Karpas-422 (cell line): ENCODE measurements around the gene ADGRV1. TPM values are rescaled to one million over a fixed set of nuclear protein-coding genes. Genes with fewer than 3 reads are reported as not detected.
"Not testable (repeated sequence)": the region's sequence is repeated elsewhere in the genome, so short reads cannot be mapped to it uniquely, and the experiment has no call there.

ENCODE experiments used
- DNase-seq: peaks from one replicate; pipeline ENCODE4 v3.0.0-alpha.2; 2015
- H2AFZ ChIP-seq: fragments of 200-600 bp; sonication (generic); 2 replicates; pipeline ENCODE4 v1.6.1; 2014; ENCODE audit warnings: antibody characterized with exemption, low read length, mixed read lengths
- H3K27ac ChIP-seq: fragments of 200-600 bp; sonication (generic); 2 replicates; pipeline ENCODE4 v1.5.1; 2014; ENCODE audit warnings: mild to moderate bottlenecking, low read length, moderate library complexity
- H3K27me3 ChIP-seq: fragments of 200-600 bp; sonication (generic); 2 replicates; pipeline ENCODE4 v1.6.1; 2014; ENCODE audit warnings: low read length, mixed read lengths
- H3K36me3 ChIP-seq: fragments of 200-600 bp; sonication (generic); 2 replicates; pipeline ENCODE4 v1.6.1; 2014; ENCODE audit warnings: low read length, mixed read lengths; ENCODE audit not compliant: insufficient read depth
- H3K4me1 ChIP-seq: fragments of 200-600 bp; sonication (generic); 2 replicates; pipeline ENCODE4 v1.6.1; 2014; ENCODE audit warnings: mild to moderate bottlenecking, low read length, mixed read lengths
- H3K4me2 ChIP-seq: fragments of 200-600 bp; sonication (generic); 2 replicates; pipeline ENCODE4 v1.6.1; 2014; ENCODE audit warnings: low read length, low read depth, mild to moderate bottlenecking; ENCODE audit not compliant: poor library complexity, severe bottlenecking
- H3K4me3 ChIP-seq: fragments of 200-600 bp; sonication (generic); 2 replicates; pipeline ENCODE4 v1.5.1; 2014; ENCODE audit warnings: mild to moderate bottlenecking, antibody characterized with exemption, low read length, mixed read lengths
- H3K79me2 ChIP-seq: fragments of 200-600 bp; sonication (generic); 2 replicates; pipeline ENCODE4 v1.6.1; 2014; ENCODE audit warnings: mild to moderate bottlenecking, low read length, mixed read lengths
- H3K9ac ChIP-seq: fragments of 200-600 bp; sonication (generic); 2 replicates; pipeline ENCODE4 v1.6.0; 2014; ENCODE audit warnings: low read length
- H3K9me2 ChIP-seq: fragments of 200-600 bp; sonication (generic), shearing (Covaris generic); replicated peaks from 2 replicates; pipeline ENCODE4 v1.6.0; 2014; ENCODE audit warnings: mild to moderate bottlenecking, low read length, moderate library complexity; ENCODE audit not compliant: insufficient read depth
- H3K9me3 ChIP-seq: fragments of 300-700, 200-600 bp; sonication (generic); 2 replicates; pipeline ENCODE4 v1.6.1; 2014; ENCODE audit warnings: low read length, mixed read lengths
- H4K20me1 ChIP-seq: fragments of 200-600 bp; sonication (generic); 2 replicates; pipeline ENCODE4 v1.6.1; 2014; ENCODE audit warnings: mild to moderate bottlenecking, antibody characterized with exemption, low read length, low read depth; ENCODE audit not compliant: insufficient read depth
- total RNA-seq: library from RNA; depleted of rRNA; stranded (reverse); fragments of >200 nt; shearing (Covaris generic); gene quantifications from 2 replicates; pipeline ENCODE4 v1.2.3, GENCODE V29; 2014; ENCODE audit warnings: low replicate concordance

The ADGRV1 gene
- total RNA-seq, 1 experiment from 2014 or later, result not detected

- H4K20me1 ChIP-seq, H3K4me3 ChIP-seq, DNase-seq, H3K79me2 ChIP-seq, H3K36me3 ChIP-seq, H3K9me3 ChIP-seq, H3K9me2 ChIP-seq, H2AFZ ChIP-seq, H3K4me2 ChIP-seq, H3K27me3 ChIP-seq, H3K9ac ChIP-seq, H3K4me1 ChIP-seq, H3K27ac ChIP-seq: not testable (repeated sequence)
These were observed 411.3 kb downstream of the ADGRV1 start for GRCh38 chr5:90969945-90970344.

GRCh38 chr5:90981177-90981576, 422.6 kb downstream of the ADGRV1 start:
- Histone ChIP-seq H3K4me1 (no peaks in the 10 kb centered on the region), H4K20me1 (no peaks in the 10 kb centered on the region), H3K9me3 (no peaks in the 10 kb centered on the region), H3K36me3 (no peaks in the 10 kb centered on the region), H3K27me3 (no peaks in the 10 kb centered on the region), H2AFZ (no peak overlapping the region), H3K9me2 (no peaks in the 10 kb centered on the region), H3K79me2 (no peaks in the 10 kb centered on the region), H3K4me2 (no peak overlapping the region), H3K4me3 (no peak overlapping the region), H3K27ac (no peak overlapping the region), H3K9ac (no peak overlapping the region)
- no peak for DNase-seq

- no peaks in the 10 kb centered on the region for H3K27me3 ChIP-seq
- no peak overlapping the region for H3K4me2 ChIP-seq
- H3K9me2 ChIP-seq, result no peaks in the 10 kb centered on the region
- no peaks in the 10 kb centered on the region for H3K36me3 ChIP-seq
- no peak for DNase-seq
- no peaks in the 10 kb centered on the region for H3K4me1 ChIP-seq
- no peaks in the 10 kb centered on the region for H3K9me3 ChIP-seq
- no peaks in the 10 kb centered on the region for H4K20me1 ChIP-seq
- no peak overlapping the region for H3K4me3 ChIP-seq
- H3K79me2 ChIP-seq, result no peaks in the 10 kb centered on the region
- no peak overlapping the region for H2AFZ ChIP-seq
- H3K9ac ChIP-seq, result no peak overlapping the region
- no peak overlapping the region for H3K27ac ChIP-seq
These were observed 423.2 kb downstream of the ADGRV1 start for GRCh38 chr5:90981821-90982220.

- Histone ChIP-seq H3K4me1 (no peaks in the 10 kb centered on the region), H3K79me2 (no peaks in the 10 kb centered on the region), H3K9me2 (no peaks in the 10 kb centered on the region), H2AFZ (no peak overlapping the region), H3K9ac (no peak overlapping the region), H3K27me3 (no peaks in the 10 kb centered on the region), H3K36me3 (no peaks in the 10 kb centered on the region), H3K4me3 (no peak overlapping the region), H3K27ac (no peak overlapping the region), H3K9me3 (no peaks in the 10 kb centered on the region), H4K20me1 (no peaks in the 10 kb centered on the region), H3K4me2 (no peak overlapping the region)
- DNase-seq, result no peak
These were observed 424.0 kb downstream of the ADGRV1 start for GRCh38 chr5:90982576-90982975.

- Histone ChIP-seq H3K9me3 (no peaks in the 10 kb centered on the region), H3K9ac (no peak overlapping the region), H3K4me2 (no peak overlapping the region), H4K20me1 (no peaks in the 10 kb centered on the region), H2AFZ (no peak overlapping the region), H3K4me1 (no peaks in the 10 kb centered on the region), H3K27ac (no peak overlapping the region), H3K36me3 (no peaks in the 10 kb centered on the region), H3K9me2 (no peaks in the 10 kb centered on the region), H3K4me3 (no peak overlapping the region), H3K27me3 (no peaks in the 10 kb centered on the region), H3K79me2 (no peaks in the 10 kb centered on the region)
- DNase-seq, result no peak
These were observed 424.6 kb downstream of the ADGRV1 start for GRCh38 chr5:90983148-90983547.

- Histone ChIP-seq H3K9me2 (no peaks in the 10 kb centered on the region), H3K4me3 (no peak overlapping the region), H3K4me2 (no peak overlapping the region), H3K4me1 (no peaks in the 10 kb centered on the region), H3K27me3 (no peaks in the 10 kb centered on the region), H3K27ac (no peak overlapping the region), H3K79me2 (no peaks in the 10 kb centered on the region), H3K9ac (no peak overlapping the region), H3K36me3 (no peaks in the 10 kb centered on the region), H4K20me1 (no peaks in the 10 kb centered on the region), H2AFZ (no peak overlapping the region), H3K9me3 (no peaks in the 10 kb centered on the region)
- no peak for DNase-seq
These were observed 425.1 kb downstream of the ADGRV1 start for GRCh38 chr5:90983711-90984124.

- Histone ChIP-seq H3K4me2 (no peak overlapping the region), H3K4me1 (no peaks in the 10 kb centered on the region), H3K27me3 (no peaks in the 10 kb centered on the region), H3K27ac (no peak overlapping the region), H3K9me2 (no peaks in the 10 kb centered on the region), H4K20me1 (no peaks in the 10 kb centered on the region), H3K4me3 (no peak overlapping the region), H3K36me3 (no peaks in the 10 kb centered on the region), H3K9me3 (no peaks in the 10 kb centered on the region), H3K9ac (no peak overlapping the region), H2AFZ (no peak overlapping the region), H3K79me2 (no peaks in the 10 kb centered on the region)
- DNase-seq, result no peak
These were observed 426.7 kb downstream of the ADGRV1 start for GRCh38 chr5:90985341-90985740.

- Histone ChIP-seq H3K27ac (no peak overlapping the region), H3K4me2 (no peak overlapping the region), H3K4me1 (no peaks in the 10 kb centered on the region), H3K27me3 (no peaks in the 10 kb centered on the region), H3K36me3 (no peaks in the 10 kb centered on the region), H3K4me3 (no peak overlapping the region), H3K9ac (no peak overlapping the region), H4K20me1 (no peaks in the 10 kb centered on the region), H3K79me2 (no peaks in the 10 kb centered on the region), H3K9me3 (no peaks in the 10 kb centered on the region), H2AFZ (no peak overlapping the region), H3K9me2 (no peaks in the 10 kb centered on the region)
- no peak for DNase-seq
These were observed 429.1 kb downstream of the ADGRV1 start for GRCh38 chr5:90987726-90988125.

GRCh38 chr5:90991201-90991600, 432.6 kb downstream of the ADGRV1 start:
- no peaks in the 10 kb centered on the region for H3K9me2 ChIP-seq
- no peaks in the 10 kb centered on the region for H3K9me3 ChIP-seq
- H4K20me1 ChIP-seq, result no peaks in the 10 kb centered on the region

More at GRCh38 chr5:90991201-90991600, 432.6 kb downstream of the ADGRV1 start:
- H3K4me2 ChIP-seq, result no peak overlapping the region
- no peaks in the 10 kb centered on the region for H3K36me3 ChIP-seq
- no peaks in the 10 kb centered on the region for H3K27me3 ChIP-seq
- no peaks in the 10 kb centered on the region for H3K79me2 ChIP-seq
- no peaks in the 10 kb centered on the region for H3K4me1 ChIP-seq
- H3K27ac ChIP-seq, result no peak overlapping the region
- DNase-seq, result no peak
- H3K9ac ChIP-seq, result no peak overlapping the region
- H2AFZ ChIP-seq, result no peak overlapping the region
- H3K4me3 ChIP-seq, result no peak overlapping the region
